ENCODE data around the gene C13orf42. TPM values are rescaled to one million over a fixed set of nuclear protein-coding genes. Genes with fewer than 3 reads are reported as not detected.

The C13orf42 gene
- total and polyA plus RNA-seq, 4 donors, result 0.04 to 0.23 TPM; not detected in 2

DNA sequence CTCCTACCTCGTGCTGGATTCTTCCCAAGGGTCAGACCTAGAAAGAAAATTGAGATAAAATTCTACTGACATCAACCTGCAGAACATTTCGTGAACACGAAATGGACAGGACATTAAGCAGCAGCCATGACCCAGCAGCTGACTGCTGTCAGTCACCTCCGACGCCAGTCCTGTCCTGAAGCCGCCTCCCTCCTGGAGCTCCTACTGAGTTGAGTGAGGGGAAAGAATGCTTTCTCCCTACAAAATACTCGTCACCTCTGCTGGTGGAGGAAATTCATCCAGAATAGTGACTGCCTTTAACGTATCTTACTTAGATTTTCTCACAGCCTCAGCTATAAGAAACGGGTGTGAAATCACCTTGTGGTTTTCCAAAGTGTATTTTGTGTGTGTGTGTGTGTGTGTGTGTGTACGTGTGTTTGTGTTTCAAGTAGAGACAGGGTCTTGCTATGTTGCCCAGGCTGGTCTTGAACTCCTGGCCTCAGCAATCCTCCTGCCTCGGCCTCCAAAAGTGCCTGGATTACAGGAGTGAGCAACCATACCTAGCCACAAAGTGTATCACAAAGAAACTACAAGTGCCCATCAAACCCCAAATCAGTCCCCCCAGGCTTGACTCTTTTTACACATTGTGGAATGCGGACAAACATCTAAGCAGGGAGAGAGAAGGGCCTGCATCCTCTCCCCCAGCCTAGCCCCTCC lies 2.3 kb upstream of the C13orf42 start:
- no peak overlapping the region for H3K4me3 ChIP-seq
- WGBS, 2 donors, result 82 to 90% methylated on average over 12 of the region's 12 CpGs
- H3K9me3 ChIP-seq (ENCODE audit: control insufficient read depth in 4 of 4, insufficient read depth in 3 of 4, low read length in 3 of 4), result peaks cover 0 to 9% (median 3%) of the 10 kb centered on the region in 4 donors
- TF ChIP-seq, protein P1, sequence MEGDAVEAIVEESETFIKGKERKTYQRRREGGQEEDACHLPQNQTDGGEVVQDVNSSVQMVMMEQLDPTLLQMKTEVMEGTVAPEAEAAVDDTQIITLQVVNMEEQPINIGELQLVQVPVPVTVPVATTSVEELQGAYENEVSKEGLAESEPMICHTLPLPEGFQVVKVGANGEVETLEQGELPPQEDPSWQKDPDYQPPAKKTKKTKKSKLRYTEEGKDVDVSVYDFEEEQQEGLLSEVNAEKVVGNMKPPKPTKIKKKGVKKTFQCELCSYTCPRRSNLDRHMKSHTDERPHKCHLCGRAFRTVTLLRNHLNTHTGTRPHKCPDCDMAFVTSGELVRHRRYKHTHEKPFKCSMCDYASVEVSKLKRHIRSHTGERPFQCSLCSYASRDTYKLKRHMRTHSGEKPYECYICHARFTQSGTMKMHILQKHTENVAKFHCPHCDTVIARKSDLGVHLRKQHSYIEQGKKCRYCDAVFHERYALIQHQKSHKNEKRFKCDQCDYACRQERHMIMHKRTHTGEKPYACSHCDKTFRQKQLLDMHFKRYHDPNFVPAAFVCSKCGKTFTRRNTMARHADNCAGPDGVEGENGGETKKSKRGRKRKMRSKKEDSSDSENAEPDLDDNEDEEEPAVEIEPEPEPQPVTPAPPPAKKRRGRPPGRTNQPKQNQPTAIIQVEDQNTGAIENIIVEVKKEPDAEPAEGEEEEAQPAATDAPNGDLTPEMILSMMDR (IDR thresholded peaks at IDR 0.05; ENCODE audit: control extremely low read depth, extremely low read depth), result no peak
- DNase-seq (no peak), ATAC-seq (ENCODE audit: insufficient read depth, low FRiP score) (no peak)
- no peak overlapping the region for H3K9ac ChIP-seq (ENCODE audit: insufficient read depth in 1 of 2, low read length in 2 of 2)
- no peaks in the 10 kb centered on the region for H3K4me1 ChIP-seq (ENCODE audit: control insufficient read depth in 5 of 5, insufficient read depth in 5 of 5, low read length in 5 of 5)
- H3K27ac ChIP-seq (ENCODE audit: low read depth in 1 of 2, low read length in 1 of 2), result no peak overlapping the region
- no peaks in the 10 kb centered on the region for H3K36me3 ChIP-seq (ENCODE audit: control insufficient read depth in 4 of 4, insufficient read depth in 4 of 4, low read length in 4 of 4)
- H3K27me3 ChIP-seq (ENCODE audit: control insufficient read depth in 3 of 3, insufficient read depth in 3 of 3, low read length in 2 of 3), result no peaks in the 10 kb centered on the region

DNA sequence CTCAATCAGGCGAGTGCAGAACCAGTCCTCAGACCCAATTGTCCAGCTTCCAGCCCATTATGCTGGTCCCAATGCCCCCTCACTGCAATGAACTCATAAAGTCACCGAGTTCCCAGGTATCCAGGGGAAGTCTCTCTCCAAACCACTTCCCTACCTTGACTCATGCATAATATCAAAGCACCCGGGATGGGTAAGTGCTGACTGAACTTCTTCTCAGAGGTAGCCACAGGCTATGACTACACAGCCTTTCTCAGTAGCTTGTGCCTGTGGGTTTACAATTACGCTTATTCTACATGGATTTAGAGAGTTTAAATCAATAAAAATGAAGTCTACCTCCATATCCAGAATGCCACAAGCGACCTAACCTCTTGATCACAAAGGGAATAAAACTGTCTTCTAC lies 1.7 kb upstream of the C13orf42 start:
- 78 to 81% methylated on average over 5 of the region's 5 CpGs for WGBS, 2 donors
- Histone ChIP-seq H3K9ac (ENCODE audit: insufficient read depth in 1 of 2, low read length in 2 of 2) (no peak overlapping the region), H3K4me1 (ENCODE audit: control insufficient read depth in 5 of 5, insufficient read depth in 5 of 5, low read length in 5 of 5) (no peaks in the 10 kb centered on the region), H3K27me3 (ENCODE audit: control insufficient read depth in 3 of 3, insufficient read depth in 3 of 3, low read length in 2 of 3) (no peaks in the 10 kb centered on the region), H3K9me3 (ENCODE audit: control insufficient read depth in 4 of 4, insufficient read depth in 3 of 4, low read length in 3 of 4) (peaks cover 0 to 6% (median 2%) of the 10 kb centered on the region in 4 donors), H3K4me3 (no peak overlapping the region), H3K27ac (ENCODE audit: low read depth in 1 of 2, low read length in 1 of 2) (no peak overlapping the region), H3K36me3 (ENCODE audit: control insufficient read depth in 4 of 4, insufficient read depth in 4 of 4, low read length in 4 of 4) (no peaks in the 10 kb centered on the region)
- ATAC-seq (ENCODE audit: insufficient read depth, low FRiP score) (no peak), DNase-seq (no peak)
- TF ChIP-seq, protein P1 (IDR thresholded peaks at IDR 0.05; ENCODE audit: control extremely low read depth, extremely low read depth), result no peak

DNA sequence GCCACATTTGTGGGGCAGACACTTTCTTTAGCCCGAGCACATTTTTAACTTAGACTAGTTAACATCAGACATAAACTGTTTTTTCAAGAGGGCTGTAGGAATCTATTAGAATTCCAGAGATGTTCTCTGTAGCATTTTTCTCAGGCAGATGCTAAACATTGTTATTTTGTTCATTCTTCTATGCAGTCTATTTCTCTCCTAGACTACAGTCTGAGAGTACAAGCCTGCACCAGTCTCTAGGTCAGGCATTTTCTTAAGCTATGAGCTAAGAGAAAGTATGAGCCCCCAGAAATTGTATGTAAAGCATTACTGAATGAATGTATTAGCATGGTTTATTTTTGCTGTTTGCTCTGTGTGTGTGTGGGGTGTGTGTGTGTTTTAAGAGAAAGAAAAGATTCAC lies 923 bp upstream of the C13orf42 start:
- ATAC-seq (ENCODE audit: insufficient read depth, low FRiP score), result no peak
- Histone ChIP-seq H3K4me3 (no peak overlapping the region), H3K36me3 (ENCODE audit: control insufficient read depth in 4 of 4, insufficient read depth in 4 of 4, low read length in 4 of 4) (no peaks in the 10 kb centered on the region), H3K4me1 (ENCODE audit: control insufficient read depth in 5 of 5, insufficient read depth in 5 of 5, low read length in 5 of 5) (no peaks in the 10 kb centered on the region), H3K27me3 (ENCODE audit: control insufficient read depth in 3 of 3, insufficient read depth in 3 of 3, low read length in 2 of 3) (no peaks in the 10 kb centered on the region), H3K9me3 (ENCODE audit: control insufficient read depth in 4 of 4, insufficient read depth in 3 of 4, low read length in 3 of 4) (peaks cover 0 to 4% (median 0%) of the 10 kb centered on the region in 4 donors), H3K27ac (ENCODE audit: low read depth in 1 of 2, low read length in 1 of 2) (no peak overlapping the region), H3K9ac (ENCODE audit: insufficient read depth in 1 of 2, low read length in 2 of 2) (no peak overlapping the region)
- TF ChIP-seq, protein P1 (IDR thresholded peaks at IDR 0.05; ENCODE audit: control extremely low read depth, extremely low read depth), result no peak
- WGBS, 2 donors, result 0% methylated on average over 1 of the region's 1 CpG
- DNase-seq, result no peak

DNA sequence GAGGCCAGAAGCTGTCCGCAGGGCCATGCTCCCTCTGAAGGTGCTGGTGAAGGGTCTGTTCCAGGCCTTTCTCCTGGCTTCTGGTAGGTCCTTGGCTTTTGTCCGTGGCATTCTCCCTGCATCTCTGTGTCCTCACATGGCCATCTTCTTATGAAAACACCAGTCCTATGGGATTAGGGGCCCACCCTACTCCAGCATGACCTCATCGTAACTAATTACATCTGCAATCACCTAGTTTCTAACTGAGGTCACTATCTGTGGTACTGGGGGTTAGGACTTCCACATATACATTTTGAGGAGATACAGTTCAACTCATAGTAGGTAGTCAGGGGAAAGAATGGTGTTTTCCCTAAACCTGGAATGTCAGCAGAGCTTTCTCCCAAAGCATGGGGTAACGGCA lies 3.1 kb downstream of the C13orf42 start:
- Histone ChIP-seq H3K9ac (ENCODE audit: insufficient read depth in 1 of 2, low read length in 2 of 2) (no peak overlapping the region), H3K27me3 (ENCODE audit: control insufficient read depth in 3 of 3, insufficient read depth in 3 of 3, low read length in 2 of 3) (no peaks in the 10 kb centered on the region), H3K4me1 (ENCODE audit: control insufficient read depth in 5 of 5, insufficient read depth in 5 of 5, low read length in 5 of 5) (no peaks in the 10 kb centered on the region), H3K9me3 (ENCODE audit: control insufficient read depth in 4 of 4, insufficient read depth in 3 of 4, low read length in 3 of 4) (peaks cover 0 to 2% (median 0%) of the 10 kb centered on the region in 4 donors), H3K36me3 (ENCODE audit: control insufficient read depth in 4 of 4, insufficient read depth in 4 of 4, low read length in 4 of 4) (no peaks in the 10 kb centered on the region), H3K4me3 (no peak overlapping the region), H3K27ac (ENCODE audit: low read depth in 1 of 2, low read length in 1 of 2) (no peak overlapping the region)
- TF ChIP-seq, protein P1 (IDR thresholded peaks at IDR 0.05; ENCODE audit: control extremely low read depth, extremely low read depth), result no peak
- DNase-seq (no peak), ATAC-seq (ENCODE audit: insufficient read depth, low FRiP score) (no peak)
- 97% methylated on average over 4 of the region's 4 CpGs for WGBS, 2 donors
